H1 (cell line): ENCODE results near the gene XPO1. TPM values are rescaled to one million over a fixed set of nuclear protein-coding genes. Genes with fewer than 3 reads are reported as not detected.

Source experiments
- BRCA1 ChIP-seq: IDR thresholded peaks from 2 replicates; pipeline ENCODE4 v1.6.1; 2012; ENCODE audit warnings: low read depth, low read length, improper control_type of control experiment
- EZH2 ChIP-seq: fragments of 200-600 bp; sonication (generic); IDR thresholded peaks from 2 replicates; pipeline ENCODE4 v1.7.1; 2012; ENCODE audit warnings: low read depth, mild to moderate bottlenecking, moderate library complexity, low read length, inconsistent platforms; ENCODE audit not compliant: severe bottlenecking
- GABPA ChIP-seq: IDR thresholded peaks from 2 replicates; pipeline ENCODE4 v1.6.1; 2011; ENCODE audit warnings: mild to moderate bottlenecking, low read length, moderate library complexity, borderline replicate concordance; ENCODE audit not compliant: insufficient read depth
- HDAC6 ChIP-seq: IDR thresholded peaks from one replicate; pipeline ENCODE4 v1.7.1; 2012; ENCODE audit warnings: low read depth, mild to moderate bottlenecking, inconsistent platforms, low read length, moderate library complexity
- SIN3A ChIP-seq, 2 experiments: IDR thresholded peaks in 1 of 2; conservative IDR thresholded peaks in 1 of 2; 2 replicates each; pipeline ENCODE4 v1.6.1; 2011 to 2012; ENCODE audit warnings: low read length in 2 of 2, improper control_type of control experiment in 1 of 2, low read depth in 1 of 2, mild to moderate bottlenecking in 1 of 2
- SIX5 ChIP-seq: IDR thresholded peaks from 2 replicates; pipeline ENCODE4 v1.6.1; 2011; ENCODE audit warnings: mild to moderate bottlenecking, low read depth, low read length
- TBP ChIP-seq: IDR thresholded peaks from 2 replicates; pipeline ENCODE4 v1.6.1; 2011; ENCODE audit warnings: low read depth, low read length, improper control_type of control experiment
- ZNF274 ChIP-seq: IDR thresholded peaks from 2 replicates; pipeline ENCODE4 v1.7.0; 2012; ENCODE audit warnings: low read length, borderline replicate concordance; ENCODE audit errors: extremely low read depth
- polyA plus RNA-seq, 7 experiments: library from polyadenylated mRNA; depleted of rRNA in 3 of 7; stranded (reverse) in 5 of 7; unstranded in 2 of 7; fragments of >200 nt in 5 of 7; fragments of 200-250 nt in 2 of 7; gene quantifications; 1 replicate in 5 of 7; 2 replicates in 1 of 7; 4 replicates in 1 of 7; pipeline versions ENCODE4 v1.2.1 to v1.2.3, GENCODE V29; 2011 to 2013; ENCODE audit warnings: missing spikeins in 2 of 7, mixed read lengths in 2 of 7
- total RNA-seq: library from RNA; stranded (reverse); fragmentation: NEBNext Ultra II Directional; extraction: Animal tissue kit (Norgen Biotek cat#: 25700); gene quantifications from 2 replicates; pipeline ENCODE4 v1.2.1, GENCODE V29; 2021
- TF ChIP-seq, protein P1 (sequence below): fragments of 300-600 bp; sonication (generic); IDR thresholded peaks from 2 replicates; pipeline ENCODE4 v1.7.1; 2012; ENCODE audit warnings: low read length, moderate library complexity, mild to moderate bottlenecking, inconsistent platforms; ENCODE audit not compliant: insufficient replicate concordance
- TF ChIP-seq, protein P2 (sequence below): IDR thresholded peaks from 2 replicates; pipeline ENCODE4 v1.6.1; 2012; ENCODE audit warnings: low read length, inconsistent platforms

The XPO1 gene
- total and polyA plus RNA-seq, 2 of the 8 experiments (the other 6 are each of a cell fraction or from before 2014, with no cell fraction given): 110 to 296 TPM

DNA sequence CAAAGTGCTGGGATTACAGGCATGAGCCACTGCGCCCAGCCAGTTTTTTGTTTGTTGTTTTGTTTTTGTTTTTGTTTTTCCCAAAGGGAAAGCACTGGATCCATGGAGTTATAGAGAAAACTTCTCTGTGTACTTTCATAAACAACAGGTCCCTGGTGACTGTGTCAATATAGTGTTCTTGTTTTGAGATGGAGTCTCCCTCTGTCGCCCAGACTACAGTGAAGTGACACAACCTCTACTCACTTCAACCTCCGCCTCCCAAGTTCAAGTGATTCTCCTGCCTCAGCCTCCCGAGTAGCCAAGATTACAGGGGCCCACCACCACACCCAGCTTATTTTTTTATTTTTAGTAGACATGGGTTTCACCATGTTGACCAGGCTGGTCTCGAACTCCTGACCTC is 83.8 kb downstream of the XPO1 start (continued):
- TF ChIP-seq, protein P1, sequence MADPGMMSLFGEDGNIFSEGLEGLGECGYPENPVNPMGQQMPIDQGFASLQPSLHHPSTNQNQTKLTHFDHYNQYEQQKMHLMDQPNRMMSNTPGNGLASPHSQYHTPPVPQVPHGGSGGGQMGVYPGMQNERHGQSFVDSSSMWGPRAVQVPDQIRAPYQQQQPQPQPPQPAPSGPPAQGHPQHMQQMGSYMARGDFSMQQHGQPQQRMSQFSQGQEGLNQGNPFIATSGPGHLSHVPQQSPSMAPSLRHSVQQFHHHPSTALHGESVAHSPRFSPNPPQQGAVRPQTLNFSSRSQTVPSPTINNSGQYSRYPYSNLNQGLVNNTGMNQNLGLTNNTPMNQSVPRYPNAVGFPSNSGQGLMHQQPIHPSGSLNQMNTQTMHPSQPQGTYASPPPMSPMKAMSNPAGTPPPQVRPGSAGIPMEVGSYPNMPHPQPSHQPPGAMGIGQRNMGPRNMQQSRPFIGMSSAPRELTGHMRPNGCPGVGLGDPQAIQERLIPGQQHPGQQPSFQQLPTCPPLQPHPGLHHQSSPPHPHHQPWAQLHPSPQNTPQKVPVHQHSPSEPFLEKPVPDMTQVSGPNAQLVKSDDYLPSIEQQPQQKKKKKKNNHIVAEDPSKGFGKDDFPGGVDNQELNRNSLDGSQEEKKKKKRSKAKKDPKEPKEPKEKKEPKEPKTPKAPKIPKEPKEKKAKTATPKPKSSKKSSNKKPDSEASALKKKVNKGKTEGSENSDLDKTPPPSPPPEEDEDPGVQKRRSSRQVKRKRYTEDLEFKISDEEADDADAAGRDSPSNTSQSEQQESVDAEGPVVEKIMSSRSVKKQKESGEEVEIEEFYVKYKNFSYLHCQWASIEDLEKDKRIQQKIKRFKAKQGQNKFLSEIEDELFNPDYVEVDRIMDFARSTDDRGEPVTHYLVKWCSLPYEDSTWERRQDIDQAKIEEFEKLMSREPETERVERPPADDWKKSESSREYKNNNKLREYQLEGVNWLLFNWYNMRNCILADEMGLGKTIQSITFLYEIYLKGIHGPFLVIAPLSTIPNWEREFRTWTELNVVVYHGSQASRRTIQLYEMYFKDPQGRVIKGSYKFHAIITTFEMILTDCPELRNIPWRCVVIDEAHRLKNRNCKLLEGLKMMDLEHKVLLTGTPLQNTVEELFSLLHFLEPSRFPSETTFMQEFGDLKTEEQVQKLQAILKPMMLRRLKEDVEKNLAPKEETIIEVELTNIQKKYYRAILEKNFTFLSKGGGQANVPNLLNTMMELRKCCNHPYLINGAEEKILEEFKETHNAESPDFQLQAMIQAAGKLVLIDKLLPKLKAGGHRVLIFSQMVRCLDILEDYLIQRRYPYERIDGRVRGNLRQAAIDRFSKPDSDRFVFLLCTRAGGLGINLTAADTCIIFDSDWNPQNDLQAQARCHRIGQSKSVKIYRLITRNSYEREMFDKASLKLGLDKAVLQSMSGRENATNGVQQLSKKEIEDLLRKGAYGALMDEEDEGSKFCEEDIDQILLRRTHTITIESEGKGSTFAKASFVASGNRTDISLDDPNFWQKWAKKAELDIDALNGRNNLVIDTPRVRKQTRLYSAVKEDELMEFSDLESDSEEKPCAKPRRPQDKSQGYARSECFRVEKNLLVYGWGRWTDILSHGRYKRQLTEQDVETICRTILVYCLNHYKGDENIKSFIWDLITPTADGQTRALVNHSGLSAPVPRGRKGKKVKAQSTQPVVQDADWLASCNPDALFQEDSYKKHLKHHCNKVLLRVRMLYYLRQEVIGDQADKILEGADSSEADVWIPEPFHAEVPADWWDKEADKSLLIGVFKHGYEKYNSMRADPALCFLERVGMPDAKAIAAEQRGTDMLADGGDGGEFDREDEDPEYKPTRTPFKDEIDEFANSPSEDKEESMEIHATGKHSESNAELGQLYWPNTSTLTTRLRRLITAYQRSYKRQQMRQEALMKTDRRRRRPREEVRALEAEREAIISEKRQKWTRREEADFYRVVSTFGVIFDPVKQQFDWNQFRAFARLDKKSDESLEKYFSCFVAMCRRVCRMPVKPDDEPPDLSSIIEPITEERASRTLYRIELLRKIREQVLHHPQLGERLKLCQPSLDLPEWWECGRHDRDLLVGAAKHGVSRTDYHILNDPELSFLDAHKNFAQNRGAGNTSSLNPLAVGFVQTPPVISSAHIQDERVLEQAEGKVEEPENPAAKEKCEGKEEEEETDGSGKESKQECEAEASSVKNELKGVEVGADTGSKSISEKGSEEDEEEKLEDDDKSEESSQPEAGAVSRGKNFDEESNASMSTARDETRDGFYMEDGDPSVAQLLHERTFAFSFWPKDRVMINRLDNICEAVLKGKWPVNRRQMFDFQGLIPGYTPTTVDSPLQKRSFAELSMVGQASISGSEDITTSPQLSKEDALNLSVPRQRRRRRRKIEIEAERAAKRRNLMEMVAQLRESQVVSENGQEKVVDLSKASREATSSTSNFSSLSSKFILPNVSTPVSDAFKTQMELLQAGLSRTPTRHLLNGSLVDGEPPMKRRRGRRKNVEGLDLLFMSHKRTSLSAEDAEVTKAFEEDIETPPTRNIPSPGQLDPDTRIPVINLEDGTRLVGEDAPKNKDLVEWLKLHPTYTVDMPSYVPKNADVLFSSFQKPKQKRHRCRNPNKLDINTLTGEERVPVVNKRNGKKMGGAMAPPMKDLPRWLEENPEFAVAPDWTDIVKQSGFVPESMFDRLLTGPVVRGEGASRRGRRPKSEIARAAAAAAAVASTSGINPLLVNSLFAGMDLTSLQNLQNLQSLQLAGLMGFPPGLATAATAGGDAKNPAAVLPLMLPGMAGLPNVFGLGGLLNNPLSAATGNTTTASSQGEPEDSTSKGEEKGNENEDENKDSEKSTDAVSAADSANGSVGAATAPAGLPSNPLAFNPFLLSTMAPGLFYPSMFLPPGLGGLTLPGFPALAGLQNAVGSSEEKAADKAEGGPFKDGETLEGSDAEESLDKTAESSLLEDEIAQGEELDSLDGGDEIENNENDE: no peak
- TF ChIP-seq HDAC6 (no peak), TBP (no peak), GABPA (no peak), EZH2 (no peak), SIN3A (conservative IDR thresholded peaks at IDR 0.05 in 1 of 2, IDR thresholded peaks at IDR 0.05 in 1 of 2; ENCODE audit: low read depth in 1 of 2, low read length in 2 of 2) (no peak), ZNF274 (no peak), BRCA1 (no peak), SIX5 (no peak)
- TF ChIP-seq, protein P2, sequence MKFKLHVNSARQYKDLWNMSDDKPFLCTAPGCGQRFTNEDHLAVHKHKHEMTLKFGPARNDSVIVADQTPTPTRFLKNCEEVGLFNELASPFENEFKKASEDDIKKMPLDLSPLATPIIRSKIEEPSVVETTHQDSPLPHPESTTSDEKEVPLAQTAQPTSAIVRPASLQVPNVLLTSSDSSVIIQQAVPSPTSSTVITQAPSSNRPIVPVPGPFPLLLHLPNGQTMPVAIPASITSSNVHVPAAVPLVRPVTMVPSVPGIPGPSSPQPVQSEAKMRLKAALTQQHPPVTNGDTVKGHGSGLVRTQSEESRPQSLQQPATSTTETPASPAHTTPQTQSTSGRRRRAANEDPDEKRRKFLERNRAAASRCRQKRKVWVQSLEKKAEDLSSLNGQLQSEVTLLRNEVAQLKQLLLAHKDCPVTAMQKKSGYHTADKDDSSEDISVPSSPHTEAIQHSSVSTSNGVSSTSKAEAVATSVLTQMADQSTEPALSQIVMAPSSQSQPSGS: no peak
